CD14-positive monocyte (primary cell): ENCODE results near the gene DUSP6. TPM values are rescaled to one million over a fixed set of nuclear protein-coding genes. Genes with fewer than 3 reads are reported as not detected.

Experiments
- DNase-seq, 3 donors: peaks; one replicate each; pipeline ENCODE4 v3.0.0-alpha.2; 2011 to 2022
- H2AFZ ChIP-seq: 2 replicates; pipeline ENCODE4 v1.6.0; 2012; ENCODE audit warnings: mild to moderate bottlenecking, low read depth, low read length, inconsistent platforms; ENCODE audit not compliant: insufficient read depth, poor library complexity, severe bottlenecking
- H3K27ac ChIP-seq, 2 donors: 1 replicate in 1 of 2; 2 replicates in 1 of 2; pipeline ENCODE4 v1.5.1; 2012 to 2013; ENCODE audit warnings: low read length in 2 of 2, control low read depth in 1 of 2, inconsistent platforms in 1 of 2, low read depth in 1 of 2, mild to moderate bottlenecking in 1 of 2
- H3K27me3 ChIP-seq, 2 donors: one replicate each; pipeline versions ENCODE4 v1.6.0 to v1.6.1; 2011 to 2013; ENCODE audit warnings: low read length in 2 of 2; ENCODE audit not compliant: control insufficient read depth in 2 of 2, insufficient read depth in 2 of 2
- H3K36me3 ChIP-seq, 2 donors: replicated peaks in 1 of 2; 1 replicate in 1 of 2; 2 replicates in 1 of 2; pipeline versions ENCODE4 v1.5.1 to v1.6.1; 2012 to 2013; ENCODE audit warnings: low read length in 2 of 2, control low read depth in 1 of 2, inconsistent platforms in 1 of 2, mild to moderate bottlenecking in 1 of 2; ENCODE audit not compliant: insufficient read depth in 2 of 2, control insufficient read depth in 1 of 2
- H3K4me1 ChIP-seq, 2 donors: 1 replicate in 1 of 2; 2 replicates in 1 of 2; pipeline versions ENCODE4 v1.5.1 to v1.6.1; 2012 to 2013; ENCODE audit warnings: low read length in 2 of 2, control low read depth in 1 of 2, inconsistent platforms in 1 of 2, mild to moderate bottlenecking in 1 of 2, moderate library complexity in 1 of 2; ENCODE audit not compliant: insufficient read depth in 2 of 2, control insufficient read depth in 1 of 2
- H3K4me2 ChIP-seq: replicated peaks from 2 replicates; pipeline ENCODE3; 2012; ENCODE audit warnings: low read length, moderate library complexity, mild to moderate bottlenecking; ENCODE audit not compliant: poor library complexity, severe bottlenecking; ENCODE audit errors: extremely low read depth
- H3K4me3 ChIP-seq, 3 experiments: fragments of 200-600 bp in 1 of 3; sonication (generic) in 1 of 3; replicated peaks in 1 of 3; 1 replicate in 2 of 3; 2 replicates in 1 of 3; pipeline ENCODE4 v1.5.1; 2011 to 2013; ENCODE audit warnings: low read length in 3 of 3, mild to moderate bottlenecking in 3 of 3, control low read depth in 2 of 3, low read depth in 2 of 3, inconsistent platforms in 1 of 3, moderate library complexity in 1 of 3
- H3K79me2 ChIP-seq: 2 replicates; pipeline ENCODE4 v1.6.0; 2012; ENCODE audit warnings: mild to moderate bottlenecking, control low read depth, inconsistent platforms, low read length, moderate library complexity; ENCODE audit not compliant: insufficient read depth
- H3K9ac ChIP-seq: 2 replicates; pipeline ENCODE4 v1.6.0; 2017; ENCODE audit warnings: low read length, mild to moderate bottlenecking; ENCODE audit not compliant: insufficient read depth, poor library complexity, severe bottlenecking
- H3K9me3 ChIP-seq, 2 donors: replicated peaks in 1 of 2; 1 replicate in 1 of 2; 2 replicates in 1 of 2; pipeline versions ENCODE4 v1.5.1 to v1.6.1; 2012 to 2013; ENCODE audit warnings: low read length in 2 of 2, control low read depth in 1 of 2; ENCODE audit not compliant: control insufficient read depth in 1 of 2, insufficient read depth in 1 of 2
- H4K20me1 ChIP-seq: 2 replicates; pipeline ENCODE4 v1.6.0; 2012; ENCODE audit warnings: mild to moderate bottlenecking, low read length, control low read depth, moderate library complexity; ENCODE audit not compliant: insufficient read depth
- H3K27ac Mint-ChIP-seq, 7 donors: one replicate each; pipeline ENCODE4 v1.8.0; 2020; ENCODE audit warnings: mild to moderate bottlenecking in 7 of 7, mixed read lengths in 7 of 7, moderate library complexity in 6 of 7, inconsistent platforms in 2 of 7
- H3K27me3 Mint-ChIP-seq, 3 donors: one replicate each; pipeline ENCODE4 v1.8.0; 2021 to 2022; ENCODE audit warnings: low read depth in 3 of 3, mild to moderate bottlenecking in 3 of 3, mixed read lengths in 3 of 3, moderate library complexity in 3 of 3, inconsistent platforms in 1 of 3
- H3K36me3 Mint-ChIP-seq, 2 donors: one replicate each; pipeline ENCODE4 v1.8.0; 2020; ENCODE audit warnings: mixed read lengths in 2 of 2, inconsistent platforms in 1 of 2, mild to moderate bottlenecking in 1 of 2
- H3K4me1 Mint-ChIP-seq: one replicate; pipeline ENCODE4 v1.8.0; 2020; ENCODE audit warnings: mild to moderate bottlenecking, mixed read lengths
- H3K4me3 Mint-ChIP-seq, 2 donors: one replicate each; pipeline ENCODE4 v1.8.0; 2020; ENCODE audit warnings: mild to moderate bottlenecking in 2 of 2, mixed read lengths in 2 of 2, moderate library complexity in 1 of 2
- H3K9me3 Mint-ChIP-seq, 7 donors: one replicate each; pipeline ENCODE4 v1.8.0; 2020 to 2022; ENCODE audit warnings: mixed read lengths in 7 of 7, mild to moderate bottlenecking in 6 of 7, moderate library complexity in 6 of 7, inconsistent platforms in 2 of 7
- CTCF ChIP-seq: fragments of 200-600 bp; IDR thresholded peaks from one replicate; pipeline ENCODE4 v1.8.0; 2022; ENCODE audit warnings: antibody characterized with exemption, mild to moderate bottlenecking
- WGBS: methylation state at CpG from one replicate; pipeline ENCODE4 v1.1.5; 2013; ENCODE audit warnings: missing lambda C conversion rate; ENCODE audit not compliant: insufficient coverage; 5-methylcytosine and 5-hydroxymethylcytosine counted together
- intact Hi-C, 2 donors: fragments of 100-400 bp; cut with micrococcal nuclease; formaldehyde crosslinking; loops; one replicate each; pipeline versions ENCODE4 v1.15.0 to v1.15.1; 2023
- polyA plus RNA-seq, 3 donors: library from polyadenylated mRNA; depleted of rRNA in 1 of 3; unstranded in 2 of 3; stranded (reverse) in 1 of 3; fragments of 300-500 nt in 2 of 3; fragments of >200 nt in 1 of 3; fragmentation: Illumina TruSeq in 2 of 3; gene quantifications; 1 replicate in 2 of 3; 2 replicates in 1 of 3; pipeline ENCODE4 v1.2.3, GENCODE V29; 2012 to 2021

DUSP6 gene
- polyA plus RNA-seq, 3 donors, result 195 to 880 (median 653) TPM

- Mint-ChIP-seq H3K27ac (peak overlapping the region; percentile 79 to 95 (median 85)), H3K27me3 (peaks cover 0 to 1% (median 0%) of the 10 kb centered on the region in 3 donors)
- WGBS, result 15% methylated on average over 3 of the region's 4 CpGs
Measured at GRCh38 chr12:89333564-89334252, 18.6 kb downstream of the DUSP6 start.

More at GRCh38 chr12:89333564-89334252, 18.6 kb downstream of the DUSP6 start:
- Histone ChIP-seq H3K27ac (peak overlapping the region; percentile 25 to 30), H3K79me2 (no peaks in the 10 kb centered on the region), H2AFZ (no peak overlapping the region), H3K4me2 (peak overlapping the region; percentile 17), H3K36me3 (no peaks in the 10 kb centered on the region), H3K4me1 (peaks cover 27 to 30% of the 10 kb centered on the region in 2 donors), H3K27me3 (no peaks in the 10 kb centered on the region), H3K4me3 (peak overlapping the region in 1 of 3 experiments; percentile 20), H3K9me3 (no peaks in the 10 kb centered on the region), H4K20me1 (no peaks in the 10 kb centered on the region), H3K9ac (no peak overlapping the region)
- H3K4me3 Mint-ChIP-seq, result peak overlapping the region in 1 of 2 donors; percentile 70
- intact Hi-C loops, result no loop called here
- TF ChIP-seq CTCF, result no peak
- H3K9me3 Mint-ChIP-seq, result peaks cover 0 to 10% (median 4%) of the 10 kb centered on the region in 7 donors
- no peaks in the 10 kb centered on the region for H3K36me3 Mint-ChIP-seq
- peak; percentile 89 to 95 (median 95) for DNase-seq
- H3K4me1 Mint-ChIP-seq, result peaks cover 24% of the 10 kb centered on the region
